Measurements from ENCODE around the gene RGS14.

DNA sequence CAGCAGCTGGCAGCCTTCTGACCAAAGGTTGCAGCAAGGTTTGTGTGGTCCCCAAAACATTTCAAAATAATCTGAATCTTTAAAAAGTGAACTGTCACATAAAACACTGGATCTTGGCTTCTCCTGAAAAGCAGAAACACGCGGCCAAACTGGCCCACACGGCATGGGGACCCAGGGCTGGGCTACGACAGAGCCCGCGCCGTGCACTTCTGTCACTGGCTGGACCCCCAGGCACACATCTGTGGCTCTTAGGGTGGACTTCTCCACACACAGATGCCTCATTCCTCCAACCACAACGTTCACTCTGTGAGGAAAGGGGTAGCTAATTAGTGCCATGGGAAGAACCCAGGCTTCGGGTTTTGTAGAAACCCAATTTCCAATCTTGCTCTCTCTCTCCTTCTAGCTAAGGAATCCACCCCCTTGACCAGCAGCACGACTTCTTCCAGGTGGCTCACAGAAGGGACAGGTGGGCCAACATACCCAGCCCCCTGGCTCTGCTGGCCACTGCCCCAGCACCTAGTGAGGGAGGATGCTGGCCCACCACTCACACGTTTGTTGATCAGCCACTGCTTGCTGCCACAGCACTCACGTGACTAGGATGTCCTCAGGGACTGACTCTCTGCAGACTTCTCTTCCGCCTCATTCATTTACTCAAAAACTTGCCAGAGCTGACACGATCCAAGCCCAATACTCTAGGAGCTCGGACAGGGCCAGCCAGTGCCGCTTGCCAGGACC lies 24.1 kb upstream of the RGS14 start:
- TF ChIP-seq, protein P1, sequence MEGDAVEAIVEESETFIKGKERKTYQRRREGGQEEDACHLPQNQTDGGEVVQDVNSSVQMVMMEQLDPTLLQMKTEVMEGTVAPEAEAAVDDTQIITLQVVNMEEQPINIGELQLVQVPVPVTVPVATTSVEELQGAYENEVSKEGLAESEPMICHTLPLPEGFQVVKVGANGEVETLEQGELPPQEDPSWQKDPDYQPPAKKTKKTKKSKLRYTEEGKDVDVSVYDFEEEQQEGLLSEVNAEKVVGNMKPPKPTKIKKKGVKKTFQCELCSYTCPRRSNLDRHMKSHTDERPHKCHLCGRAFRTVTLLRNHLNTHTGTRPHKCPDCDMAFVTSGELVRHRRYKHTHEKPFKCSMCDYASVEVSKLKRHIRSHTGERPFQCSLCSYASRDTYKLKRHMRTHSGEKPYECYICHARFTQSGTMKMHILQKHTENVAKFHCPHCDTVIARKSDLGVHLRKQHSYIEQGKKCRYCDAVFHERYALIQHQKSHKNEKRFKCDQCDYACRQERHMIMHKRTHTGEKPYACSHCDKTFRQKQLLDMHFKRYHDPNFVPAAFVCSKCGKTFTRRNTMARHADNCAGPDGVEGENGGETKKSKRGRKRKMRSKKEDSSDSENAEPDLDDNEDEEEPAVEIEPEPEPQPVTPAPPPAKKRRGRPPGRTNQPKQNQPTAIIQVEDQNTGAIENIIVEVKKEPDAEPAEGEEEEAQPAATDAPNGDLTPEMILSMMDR (IDR thresholded peaks at IDR 0.05; ENCODE audit: low read depth, low read length, poor library complexity, severe bottlenecking), result no peak
- no peak for TF ChIP-seq EZH2phosphoT487 (IDR thresholded peaks at IDR 0.05; ENCODE audit: borderline replicate concordance, low read length)

All from DOHH2 (cell line).